CD4-positive, alpha-beta T cell treated with Interleukin-2 at 100 ng/mL for 4 hours (primary cell): ENCODE measurements around the gene MASTL.
"Not testable (repeated sequence)": the region's sequence is repeated elsewhere in the genome, so short reads cannot be mapped to it uniquely, and the experiment has no call there.

Source experiments
- DNase-seq: peaks from one replicate; pipeline ENCODE4 v3.0.0-alpha.2; 2020; ENCODE audit warnings: low spot score

Gene MASTL

DNA sequence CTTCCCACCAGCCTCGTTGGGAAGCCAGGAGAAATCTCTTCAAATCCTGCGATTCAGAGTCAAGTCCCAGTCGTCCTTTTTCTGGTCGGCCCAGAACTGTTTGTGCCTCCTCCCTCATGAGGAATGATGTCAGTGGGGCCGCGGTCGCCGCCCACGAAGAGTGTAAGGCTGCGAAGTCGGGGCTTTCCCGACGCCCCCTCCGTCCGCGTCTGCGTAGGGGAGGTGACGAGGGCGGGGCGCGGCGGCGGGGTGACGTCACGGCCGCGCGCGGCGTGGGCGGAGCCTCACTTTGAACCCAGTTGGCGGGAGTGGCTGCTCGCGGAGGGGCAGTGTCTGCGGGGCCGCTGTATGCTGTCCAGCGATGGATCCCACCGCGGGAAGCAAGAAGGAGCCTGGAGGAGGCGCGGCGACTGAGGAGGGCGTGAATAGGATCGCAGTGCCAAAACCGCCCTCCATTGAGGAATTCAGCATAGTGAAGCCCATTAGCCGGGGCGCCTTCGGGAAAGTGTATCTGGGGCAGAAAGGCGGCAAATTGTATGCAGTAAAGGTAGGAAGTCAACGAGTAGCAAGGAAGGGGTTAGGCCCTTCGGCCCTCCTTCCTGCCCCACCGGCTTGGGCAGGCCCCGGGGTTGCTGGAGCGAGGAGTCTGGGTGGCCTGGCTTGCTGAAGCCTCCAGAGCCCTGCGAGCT lies at the start of gene MASTL:
TSS of gene MASTL (plus strand) at position 287 of the 689 bp plus-strand sequence. CDS start at position 362, 75 bp downstream.
- DNase-seq: peak; percentile 95

DNA sequence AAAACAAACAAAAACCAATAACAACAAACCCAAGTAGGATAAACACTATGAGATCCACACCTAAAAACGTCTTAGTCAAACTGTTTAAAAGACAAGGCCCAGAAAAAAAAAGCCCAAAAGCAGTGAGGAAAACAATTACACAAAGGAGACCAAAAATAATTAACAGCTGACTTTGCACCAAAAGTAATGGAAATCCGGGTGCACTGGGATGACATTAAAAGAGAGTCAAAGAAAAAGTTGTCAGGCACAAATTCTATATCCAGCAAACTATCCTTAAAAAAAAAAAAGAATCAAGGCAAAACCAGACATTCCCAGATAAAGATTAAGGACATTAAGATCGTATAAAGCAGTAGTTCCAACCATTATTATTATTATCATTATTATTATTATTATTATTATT lies 47.0 kb upstream of the MASTL start:
- DNase-seq: no peak

DNA sequence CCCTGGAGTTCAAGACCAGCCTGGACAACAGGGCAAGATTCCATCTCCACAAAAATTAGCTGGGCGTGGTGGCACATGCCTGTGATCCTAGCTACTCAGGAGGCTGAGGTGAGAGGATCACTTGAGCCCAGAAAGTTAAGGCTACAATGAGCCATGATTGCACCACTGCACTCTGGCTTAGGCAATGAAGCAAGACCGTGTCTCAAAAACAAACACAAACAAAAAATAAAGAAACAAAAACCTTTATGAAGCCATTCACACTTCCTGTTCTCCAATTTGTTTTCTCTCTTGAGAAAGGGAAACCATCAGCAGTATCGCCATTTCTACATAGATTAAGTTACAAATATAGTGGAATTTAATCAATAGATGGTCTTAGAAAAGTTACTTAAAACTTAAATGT lies 20.8 kb upstream of the MASTL start:
- no peak for DNase-seq

DNA sequence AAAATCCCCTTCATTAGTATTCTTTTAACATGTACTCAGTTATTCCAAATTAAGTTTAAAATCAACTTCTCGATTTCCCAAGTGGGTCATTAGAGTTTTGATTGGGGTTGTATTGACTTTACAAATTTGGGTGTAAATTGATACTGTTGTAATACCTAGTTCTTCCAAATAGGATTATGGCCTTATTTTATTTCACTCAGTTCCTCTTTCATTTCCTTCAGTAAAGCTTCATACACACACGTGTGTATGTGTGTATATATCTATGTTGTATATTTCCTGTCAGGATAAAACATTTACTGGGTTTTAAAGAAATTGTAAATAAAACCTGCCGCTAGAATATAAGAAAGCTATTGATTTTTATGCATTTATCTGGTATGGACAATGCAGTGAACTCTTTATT lies 16.9 kb upstream of the MASTL start:
- DNase-seq: no peak

DNA sequence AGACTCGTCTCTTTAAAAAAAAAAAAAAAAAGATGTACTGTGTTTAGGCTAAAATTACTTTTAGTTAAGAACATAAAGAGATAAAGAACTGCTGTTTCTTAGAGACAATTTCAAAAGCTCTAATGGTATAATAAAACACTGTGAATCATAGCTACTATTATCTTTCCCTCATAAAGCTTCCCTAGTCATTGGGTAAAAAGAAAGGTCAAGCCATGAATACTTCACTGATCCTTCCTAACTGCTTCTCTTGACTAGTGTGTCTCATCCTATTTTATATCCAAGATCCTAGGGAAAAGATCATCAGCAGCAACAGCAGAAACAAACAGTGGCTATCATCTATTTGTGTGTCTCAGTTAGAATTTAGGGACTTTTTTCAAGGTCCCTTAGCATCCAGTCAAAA lies 11.5 kb upstream of the MASTL start:
- no peak for DNase-seq

DNA sequence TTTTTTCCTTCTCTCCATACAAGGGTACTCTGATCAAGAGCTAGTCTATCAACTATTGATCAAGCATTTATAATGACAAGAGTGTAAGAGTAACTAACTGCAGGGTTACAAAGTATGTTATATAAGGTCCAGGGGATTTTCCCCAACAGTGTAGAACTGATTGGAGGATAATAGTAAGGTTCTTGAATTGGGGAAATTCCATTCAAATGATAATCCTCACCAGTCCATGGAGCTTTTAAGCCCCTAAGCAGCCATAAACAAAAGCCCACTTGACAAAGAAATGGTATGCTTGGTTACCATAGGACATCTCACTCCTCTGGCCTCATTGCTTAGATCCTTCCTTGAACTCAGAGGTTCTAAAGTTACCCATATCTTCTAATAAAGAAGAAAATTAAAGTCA lies 9.2 kb upstream of the MASTL start:
- DNase-seq: no peak

DNA sequence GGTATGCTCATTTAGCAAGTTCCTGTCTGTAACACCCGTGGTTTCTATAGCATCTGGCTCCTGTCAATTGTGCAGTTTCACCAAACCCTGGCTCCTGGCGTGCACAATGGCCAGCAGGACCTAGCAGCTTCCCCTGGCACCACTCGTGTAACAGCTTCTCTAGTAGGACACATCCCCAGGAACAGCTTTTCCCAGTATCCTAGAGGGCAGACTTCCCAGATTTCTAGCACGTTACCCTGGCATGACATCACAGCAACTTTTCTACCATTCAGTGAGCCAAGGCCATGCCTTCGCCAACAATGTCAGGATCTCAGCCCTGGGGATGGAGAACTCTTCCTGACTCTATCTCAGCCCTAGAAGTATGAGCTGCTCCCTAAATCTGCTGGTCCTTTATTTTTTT lies 7.5 kb upstream of the MASTL start:
- no peak for DNase-seq

DNA sequence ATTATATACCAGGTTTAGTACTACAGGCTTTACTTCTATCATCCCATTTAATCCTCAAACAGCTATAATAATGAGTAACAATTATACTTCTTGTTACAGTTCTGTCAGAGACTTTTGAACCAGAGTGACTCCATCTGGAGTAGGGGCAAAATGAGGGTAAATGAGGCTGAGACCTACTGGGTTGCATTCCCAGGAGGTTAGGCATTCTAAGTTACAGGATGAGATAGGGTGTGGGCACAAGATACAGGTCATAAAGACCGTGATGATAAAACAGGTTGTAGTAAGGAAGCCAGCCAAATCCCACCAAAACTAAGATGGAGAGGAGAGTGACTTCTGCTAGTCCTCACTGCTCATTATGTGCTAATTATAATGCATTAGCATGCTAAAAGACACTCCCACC lies 4.9 kb upstream of the MASTL start:
- no peak for DNase-seq

DNA sequence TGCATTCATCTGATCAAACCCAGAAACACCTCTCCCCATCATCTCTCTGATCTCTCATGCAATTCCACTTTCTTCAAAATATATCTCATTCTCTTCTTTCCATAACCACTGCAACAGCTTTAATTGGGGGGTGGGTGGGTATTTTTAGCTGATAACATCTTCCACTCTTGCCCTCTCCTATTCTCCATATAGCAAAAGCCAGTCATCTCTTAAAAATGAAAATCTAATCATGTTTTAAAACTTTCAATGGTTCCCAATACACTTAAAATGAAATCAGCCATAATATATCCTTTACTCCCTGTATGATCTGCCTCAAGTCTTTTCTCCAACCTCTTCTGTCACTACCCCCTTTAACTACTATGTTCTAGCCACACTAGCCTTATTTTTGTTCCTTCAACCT lies 2.5 kb upstream of the MASTL start:
- no peak for DNase-seq

DNA sequence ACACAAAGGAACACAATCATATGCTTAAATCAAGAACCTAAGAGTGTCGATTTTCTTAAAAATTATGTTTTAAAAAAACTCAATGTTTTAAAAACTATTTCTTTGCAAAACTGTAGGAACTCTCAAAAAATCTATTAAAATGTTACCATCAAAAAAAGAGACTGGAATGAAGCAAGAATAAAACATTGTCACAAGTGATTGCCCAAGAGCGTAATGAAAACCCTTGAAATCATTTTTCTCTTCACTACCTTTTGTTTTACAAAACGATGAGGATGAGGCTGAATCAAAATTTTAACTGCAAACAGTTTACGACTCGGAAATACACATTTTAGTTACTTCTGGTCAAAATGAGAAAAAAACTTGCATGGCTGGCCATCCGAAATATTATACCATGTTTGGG lies 1.8 kb upstream of the MASTL start:
- DNase-seq: no peak

DNA sequence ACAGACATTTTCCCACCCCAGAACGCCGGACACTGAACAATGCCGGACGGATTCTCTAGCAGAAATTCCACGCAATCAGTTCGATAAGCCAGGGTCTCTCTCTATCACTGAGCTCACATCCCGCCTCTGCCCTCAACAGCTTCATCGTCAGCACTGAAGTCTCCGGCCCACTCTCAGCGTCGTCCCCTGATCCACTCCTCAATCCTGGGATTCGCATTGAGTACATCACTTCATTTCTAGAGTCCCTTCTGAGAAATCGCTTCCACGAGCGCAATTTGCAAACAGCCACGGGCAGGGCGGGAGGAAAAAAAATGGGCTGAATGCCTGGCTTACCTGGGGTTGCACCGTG lies 1.3 kb upstream of the MASTL start:
- no peak for DNase-seq

DNA sequence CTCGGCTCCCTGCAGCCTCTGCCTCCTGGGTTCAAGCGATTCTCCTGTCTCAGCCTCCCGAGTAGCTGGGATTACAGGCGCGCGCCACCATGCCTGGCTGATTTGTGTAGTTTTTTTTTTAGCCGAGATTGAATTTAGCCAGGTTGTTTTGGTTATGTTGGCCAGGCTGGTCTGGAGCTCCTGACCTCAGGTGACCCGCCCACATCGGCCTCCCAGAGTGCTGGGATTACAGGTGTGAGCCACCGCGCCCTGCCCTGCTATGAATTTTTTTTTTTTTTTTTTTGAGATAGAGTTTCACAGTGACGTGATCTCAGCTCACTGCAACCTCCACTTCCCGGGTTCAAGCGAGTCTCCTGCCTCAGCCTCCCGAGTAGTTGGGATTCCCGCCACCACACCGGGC lies 1.4 kb downstream of the MASTL start:
- DNase-seq: not testable (repeated sequence)

DNA sequence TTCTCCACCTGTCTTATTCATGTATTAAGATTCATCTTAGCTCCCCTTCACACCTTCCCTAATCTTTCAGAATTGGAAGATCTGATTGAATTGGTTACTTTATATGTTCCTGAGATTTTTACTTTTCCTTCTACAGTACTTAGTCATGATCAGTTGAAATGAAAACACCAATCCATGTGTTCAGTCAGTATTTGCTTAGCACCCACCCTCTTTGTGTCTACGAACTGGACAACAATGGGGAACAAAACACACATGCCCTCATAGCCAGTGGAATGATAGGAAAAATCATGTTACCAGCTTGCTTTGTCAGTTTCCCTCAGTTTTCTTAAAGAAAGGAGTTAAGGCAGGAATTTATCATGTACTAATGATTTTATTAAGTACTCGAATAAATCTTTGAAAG lies 2.0 kb downstream of the MASTL start:
- no peak for DNase-seq

DNA sequence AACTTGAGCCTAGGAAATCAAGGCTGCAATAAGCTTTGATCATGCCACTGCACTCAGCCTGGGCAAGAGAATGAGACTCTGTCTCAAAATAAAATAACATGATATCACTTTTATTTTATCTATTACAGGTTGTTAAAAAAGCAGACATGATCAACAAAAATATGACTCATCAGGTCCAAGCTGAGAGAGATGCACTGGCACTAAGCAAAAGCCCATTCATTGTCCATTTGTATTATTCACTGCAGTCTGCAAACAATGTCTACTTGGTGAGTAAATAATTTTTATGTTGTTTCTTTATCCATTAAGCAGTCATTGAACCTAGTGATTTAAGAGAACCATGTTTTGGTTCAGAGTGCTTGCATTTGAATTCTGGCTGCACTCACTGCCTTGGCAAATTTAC lies 3.3 kb downstream of the MASTL start:
- DNase-seq: no peak

DNA sequence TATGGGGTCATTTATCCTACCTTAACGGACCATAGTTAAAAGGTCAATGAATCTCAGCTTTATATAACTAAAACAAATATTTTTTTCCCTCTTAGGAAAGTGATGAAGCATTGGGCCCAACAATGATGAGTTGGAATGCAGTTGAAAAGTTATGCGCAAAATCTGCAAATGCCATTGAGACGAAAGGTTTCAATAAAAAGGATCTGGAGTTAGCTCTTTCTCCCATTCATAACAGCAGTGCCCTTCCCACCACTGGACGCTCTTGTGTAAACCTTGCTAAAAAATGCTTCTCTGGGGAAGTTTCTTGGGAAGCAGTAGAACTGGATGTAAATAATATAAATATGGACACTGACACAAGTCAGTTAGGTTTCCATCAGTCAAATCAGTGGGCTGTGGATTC lies 14.7 kb downstream of the MASTL start:
- DNase-seq: no peak

DNA sequence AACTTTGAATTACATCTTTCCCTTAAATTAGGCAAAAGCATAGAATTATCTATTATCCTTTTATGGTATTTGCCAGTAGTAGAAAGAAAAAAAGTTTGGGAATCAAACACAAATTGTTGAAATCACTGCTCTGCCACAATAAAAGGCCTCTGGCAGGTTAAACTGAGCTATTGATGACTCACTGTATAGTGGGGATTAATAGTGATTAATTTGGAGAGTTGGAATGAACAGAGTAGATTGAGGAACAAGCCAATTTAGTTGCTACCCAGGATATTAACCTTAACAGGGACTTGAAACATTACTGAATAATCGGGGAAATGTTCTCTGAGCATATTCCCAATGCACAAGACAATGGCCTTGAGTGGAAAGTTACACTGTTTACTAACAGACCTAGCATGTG lies 33.1 kb downstream of the MASTL start:
- DNase-seq: no peak

DNA sequence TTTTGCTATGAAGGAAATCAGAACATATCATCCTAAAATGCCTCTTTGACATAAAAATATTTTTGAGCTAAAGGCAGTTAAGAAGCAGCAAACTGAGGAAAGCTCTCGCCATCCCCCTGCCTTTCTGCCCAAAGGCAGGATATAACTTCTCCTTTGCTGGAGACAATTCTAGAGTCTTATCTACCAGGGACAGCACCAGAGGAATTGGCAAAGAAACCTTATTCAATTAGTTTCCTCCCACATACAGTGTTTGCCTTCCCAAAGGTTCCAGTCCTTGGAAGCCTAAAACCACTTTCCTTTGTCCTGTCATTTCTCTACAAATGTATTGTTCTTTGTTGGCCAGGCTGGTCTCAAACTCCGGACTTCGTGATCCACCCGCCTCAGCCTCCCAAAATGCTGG lies 33.7 kb downstream of the MASTL start:
- no peak for DNase-seq

DNA sequence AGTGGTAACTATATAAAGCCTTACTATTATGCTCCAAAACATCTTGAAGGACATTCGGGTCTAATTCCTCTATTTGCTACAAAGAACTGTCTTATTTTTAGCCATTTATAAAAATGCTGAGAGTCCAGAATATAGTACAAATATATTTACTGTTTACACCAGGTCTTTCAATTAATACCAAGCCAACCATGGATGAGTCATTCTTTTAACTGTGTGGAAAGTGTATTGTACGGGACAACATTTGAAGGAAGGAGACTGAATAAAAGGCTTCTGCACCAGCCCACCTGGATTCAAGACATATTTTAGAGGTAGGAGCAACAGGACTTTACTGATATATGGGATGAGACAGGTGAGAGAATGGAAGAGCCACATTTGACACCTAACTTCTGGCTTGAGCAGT lies 35.4 kb downstream of the MASTL start:
- DNase-seq: no peak

DNA sequence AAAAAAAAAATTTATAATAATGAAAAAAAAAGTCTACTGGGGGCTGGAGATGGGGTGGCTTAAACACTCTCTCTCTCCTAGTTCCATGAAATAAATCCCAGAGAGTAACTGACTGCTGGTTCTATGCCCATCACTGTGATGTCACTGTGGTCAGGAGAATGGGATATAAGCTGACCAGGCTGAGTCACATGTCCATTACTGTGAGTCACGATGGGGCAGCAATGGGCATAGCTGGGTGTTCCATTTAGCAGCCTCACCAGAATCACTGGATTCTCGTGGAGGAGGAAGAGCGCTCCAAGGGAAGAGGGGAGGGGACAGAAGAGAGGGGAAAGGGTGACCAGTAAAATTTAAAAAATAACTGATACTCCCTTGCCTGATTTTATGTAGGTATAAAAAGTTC lies 37.1 kb downstream of the MASTL start:
- no peak for DNase-seq

DNA sequence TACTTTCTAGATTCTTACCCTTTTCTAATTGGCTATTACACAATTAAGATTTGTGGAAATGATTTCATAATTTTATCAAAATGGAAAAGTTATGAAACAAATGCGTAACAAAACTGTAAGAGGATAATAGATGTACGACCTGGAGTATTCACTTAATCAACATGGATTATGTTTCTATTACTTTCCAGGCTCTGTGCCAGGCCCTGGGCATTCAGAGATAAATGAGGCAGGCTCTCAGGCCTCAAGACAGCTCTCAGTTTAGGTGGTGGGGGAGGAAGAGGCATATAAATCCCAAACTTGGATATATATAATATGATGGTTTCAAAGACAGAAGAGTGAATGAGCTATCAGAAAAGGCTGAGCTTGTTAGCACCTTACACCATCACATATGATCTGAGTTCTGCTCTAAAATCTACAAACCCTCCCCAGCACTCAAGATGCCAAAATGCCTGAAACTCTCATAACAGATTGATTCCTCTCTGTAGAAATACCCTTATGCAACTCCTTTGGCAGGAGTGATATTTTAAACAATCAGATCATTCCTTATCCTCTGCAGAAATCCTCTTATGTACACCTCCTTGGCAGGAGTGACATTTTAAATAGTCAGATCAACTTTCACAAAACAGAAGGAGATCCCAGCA lies 42.9 kb downstream of the MASTL start:
- no peak for DNase-seq

DNA sequence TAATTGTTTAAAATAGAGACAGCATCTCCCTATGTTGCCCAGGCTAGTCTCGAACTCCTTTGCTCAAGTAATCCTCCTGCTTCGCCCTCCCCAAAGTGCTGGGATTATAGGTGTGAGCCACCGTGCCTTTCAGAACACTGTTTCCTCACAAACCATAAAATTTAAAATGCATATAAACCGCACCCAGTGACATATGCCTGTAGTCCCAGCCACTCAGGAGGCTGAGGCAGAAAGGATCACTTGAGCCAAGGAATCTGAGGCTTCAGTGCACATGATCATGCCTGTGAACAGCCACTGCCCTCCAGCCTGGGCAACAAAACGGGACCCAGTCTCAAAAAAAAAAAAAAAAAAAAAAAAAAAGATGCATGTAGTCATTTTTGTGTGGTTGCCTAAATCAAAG lies 48.7 kb downstream of the MASTL start:
- DNase-seq: no peak

DNA sequence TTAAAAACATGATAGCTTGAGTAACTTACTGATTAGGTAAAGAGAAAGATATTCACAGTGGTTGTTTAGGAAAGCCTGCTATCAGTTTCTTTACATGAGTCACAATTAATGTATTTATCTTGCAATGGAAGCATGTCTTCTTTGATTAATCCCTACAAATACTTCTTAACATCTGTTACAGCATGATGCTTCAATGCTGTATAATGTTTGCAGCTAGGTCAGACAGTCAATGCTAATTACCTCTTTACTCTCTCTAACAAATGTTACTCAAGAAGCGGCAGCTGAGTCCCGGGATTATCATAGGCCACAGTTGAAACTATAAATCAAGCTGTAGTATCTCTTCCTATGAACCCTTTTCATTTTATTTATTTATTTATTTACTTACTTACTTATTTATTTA lies 52.2 kb downstream of the MASTL start:
- no peak for DNase-seq

DNA sequence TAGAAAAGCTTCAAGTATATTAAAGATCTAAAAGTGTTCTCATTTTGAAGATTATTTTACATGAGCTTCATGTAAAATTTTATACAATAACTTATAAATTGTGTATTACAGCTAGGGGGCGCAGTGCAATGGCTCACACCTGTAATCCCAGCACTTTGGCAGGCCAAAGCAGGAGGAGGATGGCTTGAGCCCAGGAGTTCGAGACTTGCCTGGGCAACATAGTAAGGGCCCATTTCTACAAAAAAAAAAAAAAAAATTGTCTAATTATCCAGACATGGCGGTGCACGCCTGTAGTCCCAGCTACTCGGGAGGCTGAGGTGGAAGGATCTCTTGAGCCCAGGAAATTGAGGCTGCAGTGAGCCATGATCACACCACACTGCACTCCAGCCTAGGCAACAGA lies 68.8 kb downstream of the MASTL start:
- DNase-seq: peak; percentile 59

DNA sequence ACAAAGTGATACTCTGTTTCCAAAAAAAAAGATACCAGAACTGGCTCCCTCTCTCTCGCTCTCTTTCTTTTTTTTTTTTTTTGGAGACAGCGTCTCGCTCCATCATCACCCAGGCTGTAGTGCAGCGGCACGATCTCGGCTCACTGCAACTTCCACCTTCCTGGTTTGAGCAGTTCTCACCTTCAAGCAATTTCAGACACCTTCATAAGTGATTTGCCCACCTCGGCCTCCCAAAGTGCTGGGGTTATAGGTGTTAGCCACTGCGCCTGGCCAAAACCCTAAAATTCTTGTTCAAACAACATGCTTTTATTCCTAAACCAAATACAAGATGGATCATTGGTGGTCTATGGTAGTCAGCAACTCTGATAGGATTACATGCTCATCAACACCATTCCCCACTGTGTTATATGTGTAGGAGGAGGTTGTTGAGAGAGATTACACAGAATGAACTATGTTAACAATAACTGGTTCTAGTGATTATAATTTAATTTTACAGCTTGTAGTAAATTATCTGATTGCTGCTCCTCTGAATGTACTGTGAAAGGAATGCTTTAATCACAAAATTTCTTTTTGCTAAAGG lies 69.9 kb downstream of the MASTL start:
- DNase-seq: peak; percentile 40
